ENCODE results near the gene CRYGA.

DNA sequence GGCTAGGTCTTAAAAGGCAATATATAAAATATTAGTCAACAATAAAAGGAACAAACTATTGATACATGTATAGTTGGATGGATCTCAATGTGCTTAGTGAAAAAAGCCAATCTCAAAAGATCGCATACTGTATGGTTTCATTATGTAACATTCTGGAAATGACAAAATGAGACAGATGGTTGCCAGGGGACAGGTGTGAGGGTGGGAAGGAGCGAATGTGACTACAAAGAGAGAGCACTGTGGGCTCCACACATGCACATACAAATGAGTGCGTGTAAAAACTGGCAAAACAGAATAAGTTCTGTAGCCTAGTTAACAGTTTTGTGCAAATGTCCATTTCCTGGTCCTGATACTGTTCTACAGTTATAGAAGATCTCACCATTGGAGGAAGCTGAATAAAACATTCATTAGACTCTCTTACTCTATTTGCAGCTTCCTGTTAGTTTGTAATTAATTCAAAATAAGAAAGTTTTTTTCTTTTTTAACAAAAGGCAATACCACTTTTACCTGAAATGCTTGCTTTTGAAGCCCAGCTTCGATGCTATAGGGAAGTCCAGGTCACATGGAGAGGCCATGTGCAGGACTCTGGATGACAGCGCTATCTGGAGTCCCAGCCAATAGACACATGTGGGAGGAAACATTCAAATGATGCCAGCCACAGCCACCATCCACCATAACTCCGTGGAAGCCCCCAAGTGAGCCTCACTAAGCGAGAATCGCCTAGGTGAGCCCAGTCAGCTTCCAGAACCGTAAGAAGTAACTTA lies 47.5 kb upstream of the CRYGA start:
- TF ChIP-seq CTBP1 (IDR thresholded peaks at IDR 0.05; ENCODE audit: borderline replicate concordance) (no peak), SUZ12 (IDR thresholded peaks at IDR 0.05) (no peak), LEF1 (IDR thresholded peaks at IDR 0.05; ENCODE audit: borderline replicate concordance) (no peak), FOXM1 (IDR thresholded peaks at IDR 0.05; ENCODE audit: borderline replicate concordance) (no peak), ARNT (IDR thresholded peaks at IDR 0.05) (no peak)
- TF ChIP-seq, protein P1, sequence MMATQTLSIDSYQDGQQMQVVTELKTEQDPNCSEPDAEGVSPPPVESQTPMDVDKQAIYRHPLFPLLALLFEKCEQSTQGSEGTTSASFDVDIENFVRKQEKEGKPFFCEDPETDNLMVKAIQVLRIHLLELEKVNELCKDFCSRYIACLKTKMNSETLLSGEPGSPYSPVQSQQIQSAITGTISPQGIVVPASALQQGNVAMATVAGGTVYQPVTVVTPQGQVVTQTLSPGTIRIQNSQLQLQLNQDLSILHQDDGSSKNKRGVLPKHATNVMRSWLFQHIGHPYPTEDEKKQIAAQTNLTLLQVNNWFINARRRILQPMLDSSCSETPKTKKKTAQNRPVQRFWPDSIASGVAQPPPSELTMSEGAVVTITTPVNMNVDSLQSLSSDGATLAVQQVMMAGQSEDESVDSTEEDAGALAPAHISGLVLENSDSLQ (IDR thresholded peaks at IDR 0.05): no peak

Measured in HEK293T (cell line).